ENCODE measurements around the gene NPHP4.
A peak's percentile ranks its signal among the peaks of the same experiment; 100 is the strongest.

The NPHP4 gene

GRCh38 chr1:6035719-6036118, 43.5 kb upstream of the NPHP4 start:
- Histone ChIP-seq H3K9me3 (ENCODE audit: low read length) (no peaks in the 10 kb centered on the region), H3K9me2 (ENCODE audit: low read depth, low read length) (no peaks in the 10 kb centered on the region), H2AFZ (ENCODE audit: low read length) (no peak overlapping the region), H3K4me3 (ENCODE audit: low read depth, low read length, poor library complexity, severe bottlenecking) (no peak overlapping the region), H3F3A (ENCODE audit: insufficient read depth, low read length) (no peaks in the 10 kb centered on the region), H3K27ac (ENCODE audit: low read depth, low read length, poor library complexity, severe bottlenecking) (no peak overlapping the region), H4K20me1 (ENCODE audit: insufficient read depth, low read length) (no peaks in the 10 kb centered on the region), H3K4me1 (ENCODE audit: insufficient read depth, low read length, severe bottlenecking) (peaks cover 9% of the 10 kb centered on the region), H3K9ac (ENCODE audit: low read length) (no peak overlapping the region), H3K27me3 (ENCODE audit: insufficient read depth, low read length) (no peaks in the 10 kb centered on the region), H3K36me3 (ENCODE audit: insufficient read depth, low read length) (peaks cover 32% of the 10 kb centered on the region; the same call in 1 of the 2 replicates), H3K79me2 (ENCODE audit: insufficient read depth, low read length) (peaks cover 11% of the 10 kb centered on the region), H3K4me2 (ENCODE audit: low read length) (no peak overlapping the region)
- TF ChIP-seq EZH2 (IDR thresholded peaks at IDR 0.05; ENCODE audit: borderline replicate concordance, low read length), result no peak

DNA sequence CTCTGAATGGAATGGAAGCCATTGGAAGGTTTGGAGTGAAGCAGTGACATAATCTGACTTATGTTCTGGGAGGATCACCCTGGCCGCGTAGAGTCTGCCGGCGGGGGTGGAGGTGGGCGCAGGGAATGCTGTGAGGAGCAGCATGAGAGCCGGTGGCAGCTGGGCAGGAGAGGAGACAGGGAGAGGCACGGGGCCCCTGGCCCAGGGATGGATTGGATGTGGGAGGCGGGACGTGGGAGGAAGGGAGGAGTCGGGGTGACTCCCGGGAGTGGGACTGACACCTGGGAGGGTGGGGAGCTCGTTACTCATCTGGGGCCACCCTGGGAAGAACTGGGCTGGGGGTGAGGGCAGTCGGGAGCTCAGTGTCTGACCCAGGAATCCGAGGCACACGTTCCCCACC, 43.1 kb upstream of the NPHP4 start:
- Histone ChIP-seq H2AFZ (ENCODE audit: low read length) (no peak overlapping the region), H3K9me3 (ENCODE audit: low read length) (no peaks in the 10 kb centered on the region), H3F3A (ENCODE audit: insufficient read depth, low read length) (no peaks in the 10 kb centered on the region), H3K36me3 (ENCODE audit: insufficient read depth, low read length) (peaks cover 32% of the 10 kb centered on the region; the same call in 1 of the 2 replicates), H3K9ac (ENCODE audit: low read length) (no peak overlapping the region), H3K4me1 (ENCODE audit: insufficient read depth, low read length, severe bottlenecking) (peaks cover 13% of the 10 kb centered on the region), H3K27me3 (ENCODE audit: insufficient read depth, low read length) (no peaks in the 10 kb centered on the region), H3K9me2 (ENCODE audit: low read depth, low read length) (no peaks in the 10 kb centered on the region), H3K4me3 (ENCODE audit: low read depth, low read length, poor library complexity, severe bottlenecking) (no peak overlapping the region), H3K79me2 (ENCODE audit: insufficient read depth, low read length) (peaks cover 16% of the 10 kb centered on the region), H4K20me1 (ENCODE audit: insufficient read depth, low read length) (no peaks in the 10 kb centered on the region), H3K4me2 (ENCODE audit: low read length) (no peak overlapping the region), H3K27ac (ENCODE audit: low read depth, low read length, poor library complexity, severe bottlenecking) (no peak overlapping the region)
- no peak for TF ChIP-seq CTCF (IDR thresholded peaks at IDR 0.05; ENCODE audit: low read length)
- no peak for TF ChIP-seq EZH2 (IDR thresholded peaks at IDR 0.05; ENCODE audit: borderline replicate concordance, low read length)

DNA sequence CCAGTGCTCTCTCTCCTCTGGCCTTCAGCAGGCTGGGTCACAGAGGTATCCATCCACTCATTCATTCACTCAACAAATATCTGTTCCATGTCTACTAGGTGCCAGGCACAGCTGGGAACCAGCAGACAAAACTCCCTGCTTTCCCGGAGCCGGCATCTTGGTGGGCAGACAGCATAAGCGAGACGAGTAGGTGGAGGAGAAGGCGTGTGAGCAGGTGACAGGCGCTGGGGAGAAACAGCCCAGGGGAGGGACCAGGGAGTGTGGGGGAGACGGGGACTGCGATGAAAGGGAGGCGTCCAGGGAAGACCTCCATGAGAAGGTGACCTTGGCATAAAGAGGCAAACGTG, 42.5 kb upstream of the NPHP4 start:
- Histone ChIP-seq H3K79me2 (ENCODE audit: insufficient read depth, low read length) (peaks cover 21% of the 10 kb centered on the region), H3K9me2 (ENCODE audit: low read depth, low read length) (no peaks in the 10 kb centered on the region), H3K9me3 (ENCODE audit: low read length) (no peaks in the 10 kb centered on the region), H3K27ac (ENCODE audit: low read depth, low read length, poor library complexity, severe bottlenecking) (no peak overlapping the region), H3K4me1 (ENCODE audit: insufficient read depth, low read length, severe bottlenecking) (peaks cover 19% of the 10 kb centered on the region), H3K27me3 (ENCODE audit: insufficient read depth, low read length) (no peaks in the 10 kb centered on the region), H3K4me3 (ENCODE audit: low read depth, low read length, poor library complexity, severe bottlenecking) (no peak overlapping the region), H3K4me2 (ENCODE audit: low read length) (no peak overlapping the region), H3K36me3 (ENCODE audit: insufficient read depth, low read length) (peaks cover 32% of the 10 kb centered on the region; the same call in 1 of the 2 replicates), H3F3A (ENCODE audit: insufficient read depth, low read length) (no peaks in the 10 kb centered on the region), H3K9ac (ENCODE audit: low read length) (no peak overlapping the region), H2AFZ (ENCODE audit: low read length) (no peak overlapping the region), H4K20me1 (ENCODE audit: insufficient read depth, low read length) (no peaks in the 10 kb centered on the region)
- TF ChIP-seq CTCF (IDR thresholded peaks at IDR 0.05; ENCODE audit: low read length), result no peak; the same call in 1 of the 2 replicates
- no peak for TF ChIP-seq EZH2 (IDR thresholded peaks at IDR 0.05; ENCODE audit: borderline replicate concordance, low read length)

GRCh38 chr1:6033986-6034749, 41.9 kb upstream of the NPHP4 start:
- H2AFZ ChIP-seq (ENCODE audit: low read length), result no peak overlapping the region
- peaks cover 23% of the 10 kb centered on the region for H3K79me2 ChIP-seq (ENCODE audit: insufficient read depth, low read length)
- H3K4me1 ChIP-seq (ENCODE audit: insufficient read depth, low read length, severe bottlenecking), result peaks cover 24% of the 10 kb centered on the region
- no peaks in the 10 kb centered on the region for H3K9me3 ChIP-seq (ENCODE audit: low read length)
- H3K9me2 ChIP-seq (ENCODE audit: low read depth, low read length), result no peaks in the 10 kb centered on the region
- TF ChIP-seq CTCF (IDR thresholded peaks at IDR 0.05; ENCODE audit: low read length), result peak; percentile 47
- no peak for TF ChIP-seq EZH2 (IDR thresholded peaks at IDR 0.05; ENCODE audit: borderline replicate concordance, low read length)
- peaks cover 37% of the 10 kb centered on the region; the same call in 1 of the 2 replicates for H3K36me3 ChIP-seq (ENCODE audit: insufficient read depth, low read length)
- no peaks in the 10 kb centered on the region for H3F3A ChIP-seq (ENCODE audit: insufficient read depth, low read length)
- no peak overlapping the region for H3K9ac ChIP-seq (ENCODE audit: low read length)
- H3K27me3 ChIP-seq (ENCODE audit: insufficient read depth, low read length), result no peaks in the 10 kb centered on the region
- no peak overlapping the region for H3K27ac ChIP-seq (ENCODE audit: low read depth, low read length, poor library complexity, severe bottlenecking)
- H3K4me2 ChIP-seq (ENCODE audit: low read length), result no peak overlapping the region
- H3K4me3 ChIP-seq (ENCODE audit: low read depth, low read length, poor library complexity, severe bottlenecking), result no peak overlapping the region
- no peaks in the 10 kb centered on the region for H4K20me1 ChIP-seq (ENCODE audit: insufficient read depth, low read length)

Measured in OCI-LY1 (cell line).